Frontal cortex (tissue), 4 donors: ENCODE results near the gene LIMS1. TPM values are rescaled to one million over a fixed set of nuclear protein-coding genes. Genes with fewer than 3 reads are reported as not detected.
"Not testable (repeated sequence)": the region's sequence is repeated elsewhere in the genome, so short reads cannot be mapped to it uniquely, and the experiment has no call there.

Source experiments
- DNase-seq, 2 donors: peaks; one replicate each; pipeline ENCODE4 v3.0.0; 2012; ENCODE audit warnings: low spot score in 2 of 2
- FAIRE-seq: peaks from 2 replicates; lab custom pipeline; 2012; peaks lifted over from hg19 to GRCh38; lab: Jason Lieb, UNC
- total RNA-seq: library from RNA; depleted of rRNA; stranded (reverse); fragments of >200 nt; gene quantifications from one replicate; pipeline ENCODE4 v1.2.3, GENCODE V29; 2014
- donor health status: control.
- donor health status: control.
- donor health status: control.

Gene LIMS1
- total RNA-seq, 1 donor from 2014 or later: 11.8 TPM

DNA sequence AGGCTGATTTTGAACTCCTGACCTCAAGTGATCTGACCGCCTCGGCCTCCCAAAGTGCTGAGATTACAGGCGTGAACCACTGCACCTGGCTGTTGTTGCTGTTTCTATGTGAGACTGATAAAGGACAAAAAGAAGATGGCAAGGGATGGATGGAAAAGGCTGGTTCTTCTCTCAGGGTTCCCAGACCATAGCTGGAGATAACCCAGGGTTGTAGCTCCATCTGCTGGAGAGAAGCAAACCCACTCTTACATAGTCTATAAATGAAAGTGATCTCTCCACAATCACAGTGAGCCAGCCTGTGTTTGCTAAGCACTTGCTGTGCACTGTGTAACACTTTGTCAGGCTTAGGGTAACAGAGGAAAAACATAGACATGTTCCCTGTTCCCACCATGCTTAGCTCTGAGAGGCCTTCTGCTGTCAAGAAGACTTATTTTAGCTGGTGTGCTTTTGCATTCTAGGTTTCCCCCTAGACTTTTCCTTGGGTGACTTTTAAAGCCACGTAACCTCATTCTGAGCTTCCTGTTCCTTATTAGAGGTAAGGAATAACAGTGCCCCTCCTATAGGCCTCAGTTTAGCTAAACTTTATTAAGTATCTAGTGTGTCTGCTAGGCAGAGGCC is 49.7 kb downstream of the LIMS1 start:
- no peak for FAIRE-seq
- DNase-seq: peak; percentile 27 to 73

DNA sequence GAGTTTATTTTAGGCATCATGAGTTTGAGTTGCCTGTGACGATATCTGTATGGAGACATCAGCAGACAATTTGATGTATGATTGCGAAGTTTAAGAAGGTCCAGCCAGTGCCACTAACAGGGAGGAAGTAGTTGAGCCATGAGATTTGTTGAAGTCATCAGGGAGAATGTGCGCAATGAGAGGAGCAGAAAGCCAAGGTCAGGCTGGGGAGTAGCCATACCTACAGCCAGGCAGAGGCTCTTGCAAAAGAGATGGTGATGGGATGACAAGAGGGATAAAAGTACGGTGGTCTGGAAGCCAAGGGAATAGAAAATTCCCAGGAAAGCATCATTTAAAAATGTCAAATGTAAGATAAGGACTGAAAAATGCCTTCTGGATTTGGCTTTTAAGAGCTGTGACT is 51.2 kb downstream of the LIMS1 start:
- no peak for FAIRE-seq
- DNase-seq: no peak

DNA sequence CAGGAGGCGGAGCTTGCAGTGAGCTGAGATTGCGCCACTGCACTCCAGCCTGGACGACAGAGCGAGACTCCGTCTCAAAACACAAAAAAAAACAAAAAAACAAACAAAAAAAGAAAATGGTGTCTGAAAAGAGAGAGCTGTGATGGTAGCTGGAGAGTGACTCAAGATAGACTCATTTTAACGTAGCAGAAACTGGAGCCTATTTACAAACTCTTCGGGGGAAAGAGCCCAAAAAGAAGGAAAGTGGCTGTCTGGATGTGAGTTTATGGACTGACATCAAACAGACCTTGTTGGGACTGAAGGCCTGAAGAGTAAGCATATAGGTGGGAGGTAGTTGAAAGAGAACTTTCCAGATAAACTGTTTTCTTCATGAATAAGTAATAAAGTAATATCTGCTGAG is 51.8 kb downstream of the LIMS1 start:
- DNase-seq: no peak
- FAIRE-seq: no peak

DNA sequence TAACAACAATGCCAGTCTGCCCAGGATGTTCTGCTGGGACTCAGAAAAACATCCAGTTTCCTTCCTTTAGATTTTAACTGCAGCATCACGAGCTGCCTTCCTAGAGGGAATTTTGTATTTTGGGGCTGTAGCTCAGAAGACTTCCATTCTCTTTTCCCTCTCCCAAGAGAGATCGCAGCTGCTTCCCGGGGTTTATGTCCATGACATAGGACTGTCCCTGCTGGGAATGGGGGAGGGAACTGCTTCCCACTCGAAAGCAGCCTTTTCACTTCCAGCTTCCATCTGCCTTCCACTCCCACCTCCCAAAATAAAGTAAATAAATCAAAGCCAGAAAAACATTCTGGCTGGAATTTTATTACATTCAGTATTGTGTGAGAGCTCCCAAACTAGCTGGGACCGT is 52.4 kb downstream of the LIMS1 start:
- no peak for DNase-seq
- FAIRE-seq: no peak

DNA sequence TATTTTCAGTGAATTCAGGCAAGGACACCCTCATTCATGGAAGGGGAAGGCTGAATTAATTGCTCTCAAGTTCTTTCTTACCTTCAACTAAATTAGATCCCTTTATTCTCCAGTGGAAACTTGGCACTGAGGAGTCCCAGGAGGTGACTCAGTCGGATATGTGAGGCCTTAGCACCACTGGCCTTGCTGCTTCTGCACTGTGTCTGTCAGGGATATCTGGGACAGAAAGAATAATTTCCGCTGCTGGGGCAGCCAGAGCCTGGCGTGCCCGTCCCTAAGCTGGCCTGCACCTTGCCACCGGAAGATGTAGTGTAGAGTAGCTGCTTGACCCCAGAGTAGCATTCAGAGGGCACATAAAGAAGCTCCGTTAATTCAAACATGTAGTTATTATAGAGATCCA is 53.4 kb downstream of the LIMS1 start:
- DNase-seq (no peak), FAIRE-seq (no peak)

DNA sequence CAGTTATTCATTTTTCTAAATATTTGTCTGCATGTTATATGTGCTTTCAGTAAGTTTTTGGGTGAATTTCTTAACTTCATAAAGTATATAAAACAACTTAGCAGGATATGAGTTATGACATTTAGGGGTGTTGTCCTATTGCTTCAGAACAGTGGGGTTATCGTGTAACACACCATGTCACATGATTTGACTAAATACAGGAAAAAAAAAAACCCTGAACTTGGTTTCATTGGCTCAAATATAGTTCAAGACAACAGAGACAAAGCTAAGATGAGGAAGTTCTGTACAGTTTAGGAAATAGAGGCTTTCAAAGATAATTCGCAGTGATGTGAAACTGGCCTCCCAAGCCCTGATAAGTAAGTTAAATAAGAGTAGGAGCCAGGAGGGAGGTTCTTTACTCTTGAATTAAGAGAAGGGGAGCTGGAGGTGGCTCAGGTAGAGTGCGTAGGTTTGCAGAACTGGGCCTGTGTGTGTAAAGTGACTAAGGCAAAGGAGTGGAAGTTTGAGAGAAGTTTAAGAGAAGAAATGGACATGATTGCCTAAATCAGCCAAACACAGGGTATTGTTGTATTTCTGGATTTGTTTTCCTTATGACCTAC is 53.9 kb downstream of the LIMS1 start:
- DNase-seq (no peak), FAIRE-seq (no peak)

DNA sequence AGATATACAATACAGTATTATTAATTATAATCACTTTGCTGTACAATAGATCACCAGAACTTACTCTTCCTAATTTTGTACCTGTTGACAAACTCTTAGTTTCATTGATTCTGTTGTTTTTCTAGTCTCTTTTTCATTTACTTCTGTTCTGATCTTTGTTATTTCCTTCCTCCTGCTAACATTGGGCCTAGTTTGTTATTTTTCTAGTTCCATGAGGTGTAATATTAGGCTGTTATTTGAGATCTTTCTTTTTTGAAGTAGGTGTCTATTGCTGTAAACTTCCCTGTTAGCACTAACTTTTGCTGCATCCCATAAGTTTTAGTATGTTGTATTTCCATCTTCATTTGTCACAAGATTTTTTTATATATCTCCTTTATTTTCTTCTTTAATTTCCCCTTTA is 55.1 kb downstream of the LIMS1 start:
- FAIRE-seq (no peak), DNase-seq (no peak)

DNA sequence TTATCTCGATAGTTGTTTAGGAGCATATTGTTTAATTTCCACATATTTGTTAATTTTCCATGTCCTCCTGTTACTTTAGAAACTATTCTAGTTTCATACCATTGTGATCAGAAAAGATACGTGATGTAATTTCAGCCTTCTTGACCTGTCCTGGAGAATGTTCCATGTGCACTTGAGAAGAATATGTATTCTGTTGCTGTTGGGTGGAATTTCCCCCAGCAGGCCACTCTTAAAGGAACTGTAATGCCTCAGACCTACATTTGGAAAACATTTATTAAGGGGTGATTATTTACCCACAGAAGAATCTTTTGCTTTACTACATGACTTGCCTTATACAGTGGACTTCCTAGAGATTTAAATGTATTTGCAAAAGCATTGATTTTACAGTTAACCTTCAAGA is 55.5 kb downstream of the LIMS1 start:
- DNase-seq (no peak), FAIRE-seq (no peak)

DNA sequence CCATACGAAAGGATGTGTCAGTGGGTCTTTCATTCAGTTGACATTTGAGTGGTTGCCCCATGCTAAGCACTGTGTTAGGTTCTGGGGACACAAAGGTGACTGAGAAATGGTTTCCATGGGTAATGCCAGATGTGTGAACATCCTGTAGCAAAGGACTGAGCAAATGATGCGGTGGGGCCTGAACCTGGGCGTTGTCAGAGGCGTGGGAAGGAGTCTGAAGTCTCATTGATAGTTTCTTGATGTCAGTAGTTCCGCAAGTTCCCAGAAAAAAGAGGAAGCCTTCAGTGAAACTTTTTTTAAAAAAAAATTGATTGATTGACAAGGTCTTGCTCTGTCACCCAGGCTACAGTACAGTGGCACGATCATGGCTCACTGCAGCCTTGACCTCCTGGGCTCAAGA is 56.9 kb downstream of the LIMS1 start:
- DNase-seq (no peak), FAIRE-seq (no peak)

DNA sequence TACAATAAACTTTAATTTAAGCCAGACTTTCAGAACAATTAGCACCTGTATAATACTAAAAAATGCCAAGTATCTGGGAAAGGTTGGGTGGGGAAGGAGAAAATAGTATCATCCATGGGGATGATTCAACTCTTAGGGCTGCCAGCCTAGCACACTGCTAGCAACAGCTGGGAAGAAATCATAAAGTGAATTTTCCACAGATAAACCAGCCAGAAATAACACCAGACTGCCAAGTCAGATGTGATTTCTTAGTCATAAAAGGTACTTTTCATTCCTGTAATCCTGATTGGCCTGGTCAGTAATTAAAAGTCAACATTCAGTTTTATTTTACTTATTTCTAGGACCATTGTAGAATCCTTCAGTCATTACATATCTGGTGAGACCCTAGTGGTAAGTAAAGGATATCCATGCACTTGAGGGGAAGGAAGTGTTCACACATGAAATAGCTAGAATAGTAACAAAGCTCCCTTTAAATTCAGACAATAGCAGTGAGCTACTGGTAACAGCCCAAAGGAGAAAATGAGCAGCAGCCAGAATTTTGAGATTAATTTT is 59.4 kb downstream of the LIMS1 start:
- FAIRE-seq: no peak

DNA sequence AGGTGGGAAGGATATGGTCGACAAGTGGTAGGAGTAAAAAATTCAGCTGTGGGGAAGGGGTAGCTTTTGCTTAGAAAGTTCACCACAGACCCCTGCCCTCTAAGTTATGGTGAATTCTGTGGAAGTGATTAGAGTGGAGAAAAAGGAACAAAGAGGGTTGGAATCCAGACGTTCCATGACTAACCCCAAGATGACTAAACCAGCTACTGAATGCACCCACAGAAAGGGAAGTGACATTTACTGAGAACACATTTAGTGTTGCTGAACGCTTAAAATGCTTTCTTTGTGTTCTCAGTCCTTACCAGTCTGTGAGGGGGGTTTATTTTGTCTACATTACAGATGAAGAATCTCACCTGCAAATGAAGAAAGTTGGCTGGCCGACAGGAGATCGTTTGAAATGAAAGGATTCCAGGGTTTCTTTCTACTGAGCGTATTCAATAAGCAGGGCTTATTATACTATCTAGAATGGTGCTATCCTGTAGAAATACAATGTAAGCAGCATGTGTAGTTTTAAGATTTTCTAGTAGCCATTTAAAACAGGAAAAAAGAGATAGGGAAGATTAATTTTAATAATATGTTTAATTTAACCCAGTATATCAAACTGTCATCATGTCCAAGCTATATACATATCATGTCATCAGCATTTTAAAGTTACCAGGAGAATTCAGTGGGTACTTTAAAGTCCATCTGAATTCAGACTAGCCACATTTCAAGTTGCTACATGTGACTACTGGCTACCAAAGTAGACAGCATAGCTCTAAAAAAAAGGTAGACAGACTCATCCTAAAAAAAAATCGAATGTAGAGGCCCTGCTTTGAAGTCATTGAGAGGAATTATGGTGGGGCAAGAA is 60.1 kb downstream of the LIMS1 start:
- FAIRE-seq (no peak), DNase-seq (no peak)

More for the DNA sequence above, 59.4 kb downstream of the LIMS1 start:
- DNase-seq: no peak

DNA sequence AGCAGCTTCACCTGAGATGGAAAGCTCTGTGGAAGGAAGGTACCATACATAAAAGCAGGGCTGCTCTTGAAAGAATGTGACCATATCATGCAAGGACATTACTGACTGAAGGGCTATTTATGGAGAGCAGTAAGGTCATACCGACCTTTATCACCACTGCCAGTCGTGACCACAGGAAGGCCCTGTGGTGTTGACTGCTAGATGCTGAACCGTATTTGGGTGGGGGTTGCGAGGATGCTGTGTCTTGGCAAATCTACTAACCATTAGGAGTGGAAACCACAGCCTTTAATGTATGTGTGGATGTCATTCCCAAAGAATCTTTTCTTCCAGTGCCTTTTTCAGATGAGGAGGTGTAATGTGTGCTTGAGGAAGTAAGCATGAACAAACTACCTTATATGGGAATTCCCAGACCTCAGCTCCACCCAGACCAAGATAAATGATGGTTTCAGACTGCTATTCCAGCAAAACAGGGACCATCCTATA is 60.8 kb downstream of the LIMS1 start:
- DNase-seq: no peak
- no peak for FAIRE-seq

DNA sequence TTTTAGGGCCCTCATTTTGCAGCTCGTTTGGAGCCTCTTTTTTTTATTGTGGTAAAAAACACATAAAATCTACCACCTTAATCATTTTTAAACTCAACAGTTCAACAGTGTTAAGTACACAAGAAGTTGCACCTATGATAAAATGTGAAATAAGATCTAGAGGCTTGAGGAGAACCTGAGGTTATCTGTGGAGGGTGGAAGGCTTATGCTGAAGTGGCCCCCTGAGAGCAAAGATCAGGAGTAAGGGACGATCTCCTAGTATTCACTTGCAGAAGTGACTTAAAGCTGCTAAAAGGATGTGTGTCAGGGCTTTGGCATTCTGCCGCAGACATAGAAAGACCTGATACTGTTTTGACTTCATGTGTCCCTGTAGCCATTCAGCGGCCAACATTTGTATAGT is 61.5 kb downstream of the LIMS1 start:
- FAIRE-seq: not testable (repeated sequence)

DNA sequence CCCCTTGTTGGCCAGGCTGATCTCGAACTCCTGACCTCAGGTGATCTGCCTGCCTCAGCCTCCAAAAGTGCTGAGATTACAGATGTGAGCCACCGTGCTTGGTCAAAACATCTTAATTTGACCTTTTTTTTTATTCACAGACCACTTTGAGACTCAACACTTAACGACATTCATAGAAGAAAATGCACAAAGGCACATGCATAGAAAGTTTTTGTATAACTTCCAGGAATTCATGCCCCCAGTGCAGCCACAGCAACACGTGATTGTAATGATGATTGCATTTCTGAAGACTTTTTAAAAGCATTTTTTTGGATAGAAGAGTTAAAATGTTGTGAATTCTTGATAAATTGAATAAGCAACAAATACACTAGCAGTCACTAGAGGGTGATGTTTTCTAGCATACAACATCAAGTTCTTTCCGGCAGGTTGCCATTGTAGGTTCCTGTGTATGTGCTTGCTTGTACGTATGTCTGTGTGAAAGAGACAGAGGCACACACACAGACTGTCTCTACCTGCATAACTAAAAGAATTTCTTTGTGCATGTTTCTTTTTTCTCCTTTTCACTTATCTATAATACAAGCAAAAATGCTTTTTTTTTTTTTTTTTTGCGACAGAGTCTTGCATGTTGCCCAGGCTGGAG is 63.0 kb downstream of the LIMS1 start:
- not testable (repeated sequence) for FAIRE-seq, DNase-seq

More for the DNA sequence above, 61.5 kb downstream of the LIMS1 start:
- DNase-seq: not testable (repeated sequence)

DNA sequence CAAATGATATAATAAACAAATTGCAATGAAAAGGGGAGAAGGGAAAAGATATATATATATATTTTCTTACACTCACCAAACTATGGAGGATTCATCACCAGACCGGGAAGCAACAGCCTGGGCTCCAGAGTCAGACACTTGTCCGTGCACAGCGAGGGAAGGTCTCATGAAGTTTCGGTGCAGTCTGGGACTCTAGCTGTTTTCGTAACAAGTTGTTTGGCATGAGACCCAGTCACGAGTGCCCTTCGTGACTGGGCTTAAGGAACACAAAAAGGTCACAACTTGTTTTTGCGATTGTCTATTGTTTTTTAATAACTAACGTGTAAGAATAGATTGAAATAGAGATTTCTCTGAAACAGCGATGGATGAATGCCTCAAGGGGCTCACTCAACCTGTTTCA is 66.9 kb downstream of the LIMS1 start:
- FAIRE-seq, DNase-seq: not testable (repeated sequence)

DNA sequence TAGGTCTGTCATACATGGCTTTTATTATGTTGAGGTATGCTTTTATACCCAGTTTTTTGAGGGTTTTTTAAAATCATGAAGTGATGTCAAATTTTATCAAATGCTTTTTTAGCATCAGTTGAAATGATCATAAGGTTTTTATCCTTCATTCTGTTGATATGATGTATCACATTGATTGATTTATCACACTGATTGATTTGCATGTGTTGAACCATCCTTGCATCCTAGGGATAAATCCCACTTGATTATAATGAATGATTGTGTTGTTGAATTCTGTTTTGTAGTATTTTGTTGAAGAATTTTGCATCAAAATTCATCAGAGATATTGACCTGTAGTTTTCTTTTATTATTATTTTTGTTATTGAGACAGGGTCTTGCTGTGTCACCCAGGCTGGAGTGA is 68.2 kb downstream of the LIMS1 start:
- DNase-seq (no peak), FAIRE-seq (no peak)

DNA sequence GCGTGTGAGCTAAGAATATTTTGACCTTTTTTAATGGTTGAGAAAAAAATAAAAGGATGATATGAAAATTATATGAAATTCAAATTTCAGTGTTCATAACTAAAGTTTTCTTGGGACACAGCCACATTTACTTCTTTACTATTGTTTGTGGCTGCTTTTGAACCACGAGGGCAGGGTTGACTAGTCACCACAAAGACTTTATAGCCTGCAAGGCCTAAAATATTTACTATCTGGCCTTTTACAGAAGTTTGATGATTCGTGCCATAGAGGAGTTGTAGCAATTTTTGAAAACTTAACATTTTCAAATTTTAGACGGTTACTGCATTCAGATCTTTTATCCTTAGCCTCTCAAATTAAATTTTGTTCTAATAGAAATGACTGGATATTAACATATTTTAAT is 69.9 kb downstream of the LIMS1 start:
- no peak for FAIRE-seq
- DNase-seq: no peak

DNA sequence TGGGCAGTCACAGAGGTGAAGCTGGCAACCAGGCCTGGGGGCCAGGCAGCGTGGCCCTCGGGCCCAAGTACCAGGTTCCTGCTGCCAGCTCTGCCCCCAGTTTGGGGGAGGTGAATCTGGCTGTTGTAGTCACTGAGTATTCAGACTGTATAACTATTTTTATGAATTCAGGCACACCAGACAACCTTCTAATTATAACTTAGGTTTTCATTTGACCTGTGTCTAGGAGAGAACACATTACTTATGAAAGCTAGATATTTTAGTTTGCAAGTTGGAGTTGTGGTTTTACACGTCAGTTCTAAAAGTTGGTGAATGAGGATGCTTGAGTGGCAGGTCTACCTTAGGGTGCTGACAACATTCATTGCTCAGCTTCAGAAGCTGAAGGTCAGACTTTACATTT is 71.7 kb downstream of the LIMS1 start:
- no peak for FAIRE-seq
- DNase-seq: no peak

DNA sequence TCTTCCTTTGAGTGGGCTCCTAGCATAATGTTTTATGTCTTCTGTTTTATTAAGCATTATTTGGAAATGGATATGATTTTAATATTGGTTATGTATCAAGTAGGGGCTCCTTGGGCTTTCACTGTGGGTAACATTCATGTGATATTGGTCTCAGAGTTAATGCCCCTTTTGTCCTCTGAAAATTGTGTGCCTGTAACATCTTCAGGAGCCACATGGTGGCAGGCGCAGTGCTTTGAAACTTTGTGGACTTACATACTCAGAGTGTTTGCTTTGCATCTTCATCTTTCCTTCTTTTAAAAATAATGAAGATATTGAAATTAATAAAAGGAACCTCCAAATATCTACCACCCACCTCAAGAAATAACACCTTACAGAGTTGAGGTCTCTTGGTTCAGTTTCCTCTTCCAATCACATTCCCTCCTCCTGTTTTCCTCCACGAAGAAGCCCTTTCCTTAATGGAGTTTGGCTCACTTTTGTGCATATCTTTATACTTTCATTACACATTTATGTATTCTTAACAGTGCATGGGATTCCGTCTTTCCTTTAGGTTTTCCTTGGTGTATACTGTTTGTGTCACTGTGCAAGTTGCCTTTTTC is 73.5 kb downstream of the LIMS1 start:
- DNase-seq (peak; percentile 8 to 46), FAIRE-seq (no peak)

DNA sequence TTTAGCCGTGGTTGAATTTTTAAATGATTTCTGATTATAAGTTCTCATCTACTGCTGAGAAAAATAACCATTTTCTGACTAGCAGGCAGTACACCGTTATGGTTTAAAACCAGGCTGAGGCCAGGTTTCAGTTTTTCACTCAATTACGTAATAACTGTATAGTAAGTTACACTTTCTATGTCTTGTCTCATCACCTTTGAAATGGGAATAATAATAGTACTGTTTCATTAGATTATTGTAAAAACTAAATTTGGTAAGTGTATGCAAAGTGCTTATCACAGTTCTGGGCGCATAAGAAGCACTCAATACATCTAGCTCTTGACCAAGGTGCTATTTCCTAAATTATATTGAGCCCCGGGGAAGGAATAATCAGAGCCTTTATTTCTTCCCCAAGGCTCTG is 76.8 kb downstream of the LIMS1 start:
- DNase-seq: no peak
- no peak for FAIRE-seq
